ENCODE results near the gene MTFR1L.

GRCh38 chr1:25843483-25843882 is 23.7 kb downstream of the MTFR1L start:
- TF ChIP-seq, protein P1, sequence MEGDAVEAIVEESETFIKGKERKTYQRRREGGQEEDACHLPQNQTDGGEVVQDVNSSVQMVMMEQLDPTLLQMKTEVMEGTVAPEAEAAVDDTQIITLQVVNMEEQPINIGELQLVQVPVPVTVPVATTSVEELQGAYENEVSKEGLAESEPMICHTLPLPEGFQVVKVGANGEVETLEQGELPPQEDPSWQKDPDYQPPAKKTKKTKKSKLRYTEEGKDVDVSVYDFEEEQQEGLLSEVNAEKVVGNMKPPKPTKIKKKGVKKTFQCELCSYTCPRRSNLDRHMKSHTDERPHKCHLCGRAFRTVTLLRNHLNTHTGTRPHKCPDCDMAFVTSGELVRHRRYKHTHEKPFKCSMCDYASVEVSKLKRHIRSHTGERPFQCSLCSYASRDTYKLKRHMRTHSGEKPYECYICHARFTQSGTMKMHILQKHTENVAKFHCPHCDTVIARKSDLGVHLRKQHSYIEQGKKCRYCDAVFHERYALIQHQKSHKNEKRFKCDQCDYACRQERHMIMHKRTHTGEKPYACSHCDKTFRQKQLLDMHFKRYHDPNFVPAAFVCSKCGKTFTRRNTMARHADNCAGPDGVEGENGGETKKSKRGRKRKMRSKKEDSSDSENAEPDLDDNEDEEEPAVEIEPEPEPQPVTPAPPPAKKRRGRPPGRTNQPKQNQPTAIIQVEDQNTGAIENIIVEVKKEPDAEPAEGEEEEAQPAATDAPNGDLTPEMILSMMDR (IDR thresholded peaks at IDR 0.05): no peak
- no peak for TF ChIP-seq POLR2A (IDR thresholded peaks at IDR 0.05)
